ENCODE results near the gene TTI1. TPM values are rescaled to one million over a fixed set of nuclear protein-coding genes. Genes with fewer than 3 reads are reported as not detected.
"Not testable (repeated sequence)": the region's sequence is repeated elsewhere in the genome, so short reads cannot be mapped to it uniquely, and the experiment has no call there.

Gene TTI1
- polyA plus RNA-seq, 1 experiment: 15.1 TPM

DNA sequence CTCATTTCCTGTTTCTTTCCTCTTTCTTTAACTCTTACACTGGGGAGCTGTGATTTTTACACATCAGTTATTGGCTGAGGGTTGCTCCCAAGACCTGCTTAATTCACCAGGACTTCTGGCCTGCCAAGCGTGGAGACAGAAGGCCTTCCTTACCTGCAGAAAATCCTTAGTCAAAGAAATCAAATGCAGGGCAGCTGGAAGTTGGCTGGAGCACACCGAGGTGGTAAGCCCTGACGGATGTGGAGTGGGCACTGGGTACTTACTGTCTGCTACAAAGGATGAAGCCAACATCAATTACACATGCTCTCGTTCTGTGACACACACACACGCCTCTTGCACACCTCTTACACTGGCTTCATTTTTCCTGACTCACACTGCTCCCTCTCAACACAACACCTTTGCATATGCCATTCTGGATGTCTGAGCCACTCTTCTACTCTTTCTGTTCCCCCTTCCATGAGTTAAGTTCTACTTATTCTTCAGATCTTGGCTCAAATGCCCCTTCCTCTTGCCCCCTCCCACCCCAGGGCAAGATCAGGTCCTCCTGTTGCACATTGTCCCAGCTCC is 61.6 kb downstream of the TTI1 start:
- ChIA-PET CTCF (no interaction called here), POLR2A (no interaction called here)
- no peak overlapping the region for H3K4me3 ChIP-seq (ENCODE audit: low read depth, low read length)
- no peak for DNase-seq (ENCODE audit: low read depth, low spot score)
- H3K9me3 ChIP-seq (ENCODE audit: control insufficient read depth, insufficient read depth, low read length): no peaks in the 10 kb centered on the region
- H3K27ac ChIP-seq (ENCODE audit: low read depth, low read length): no peak overlapping the region
- peaks cover 9% of the 10 kb centered on the region for H3K27me3 ChIP-seq (ENCODE audit: control insufficient read depth, insufficient read depth, low read length)
- TF ChIP-seq CTCF (IDR thresholded peaks at IDR 0.05; ENCODE audit: low read depth, low read length): no peak

DNA sequence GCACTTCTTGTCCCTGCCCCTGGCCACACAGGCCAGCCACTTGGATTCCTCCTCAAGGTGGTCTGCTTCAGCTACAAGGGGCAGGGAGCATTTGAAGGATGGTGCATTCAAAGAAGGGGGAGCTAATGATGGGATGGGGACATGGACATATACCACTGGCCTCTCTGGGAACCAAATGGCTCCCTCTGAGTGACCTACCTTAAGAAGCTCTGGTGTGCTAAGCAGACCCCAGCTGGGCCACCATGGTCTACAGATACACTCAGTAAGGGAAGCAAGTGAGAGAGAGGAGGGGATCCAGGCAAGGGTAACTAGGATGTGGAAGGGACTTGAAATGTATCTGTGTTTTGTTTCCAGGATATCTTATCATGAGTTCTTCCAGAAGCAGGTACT is 62.4 kb downstream of the TTI1 start:
- H3K27ac ChIP-seq (ENCODE audit: low read depth, low read length): no peak overlapping the region
- CTCF ChIA-PET: no interaction called here
- POLR2A ChIA-PET: no interaction called here
- DNase-seq (ENCODE audit: low read depth, low spot score): no peak
- peaks cover 10% of the 10 kb centered on the region for H3K27me3 ChIP-seq (ENCODE audit: control insufficient read depth, insufficient read depth, low read length)
- no peak overlapping the region for H3K4me3 ChIP-seq (ENCODE audit: low read depth, low read length)
- no peak for TF ChIP-seq CTCF (IDR thresholded peaks at IDR 0.05; ENCODE audit: low read depth, low read length)
- no peaks in the 10 kb centered on the region for H3K9me3 ChIP-seq (ENCODE audit: control insufficient read depth, insufficient read depth, low read length)

DNA sequence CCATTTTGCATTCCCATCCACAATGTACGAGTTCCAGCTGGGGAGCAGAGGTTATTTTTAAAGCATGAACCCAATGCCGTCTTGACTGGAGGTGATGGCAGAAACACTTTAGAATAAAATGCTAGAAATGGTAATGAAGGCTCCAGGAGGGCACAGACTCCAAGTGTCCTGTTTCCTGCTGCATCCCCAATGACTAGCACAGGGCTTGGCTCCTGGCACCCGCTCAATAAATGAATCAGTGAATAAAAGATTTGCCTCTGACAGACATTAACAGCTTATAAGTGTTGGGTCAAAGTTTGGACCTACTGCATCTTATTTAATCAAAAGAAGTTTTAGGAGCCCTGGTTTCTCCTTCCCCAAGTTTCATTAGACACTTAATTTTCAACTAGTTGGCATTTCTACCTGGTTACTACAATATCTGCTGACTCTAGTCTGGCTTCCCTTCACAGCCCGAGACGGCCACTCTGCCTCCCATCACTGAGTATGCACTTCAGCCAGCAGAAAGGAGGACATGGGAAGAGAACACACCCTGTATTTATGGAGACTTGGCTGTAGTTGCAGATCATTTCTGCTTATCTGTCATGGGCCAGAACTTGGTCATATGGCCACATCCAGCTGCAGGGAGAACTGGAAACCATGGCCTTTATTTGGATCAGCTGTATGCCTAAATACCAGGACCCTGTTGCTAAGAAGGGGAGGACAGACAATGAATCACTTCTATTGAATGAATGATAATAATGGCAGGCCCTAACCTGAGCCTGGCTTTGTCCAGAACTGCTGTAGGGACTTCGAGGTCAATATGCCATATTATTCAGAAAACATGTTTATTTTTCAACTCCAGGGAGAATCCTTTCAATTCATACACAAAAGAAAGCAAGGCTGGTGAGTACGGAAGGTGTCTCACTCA is 63.1 kb downstream of the TTI1 start:
- no peak overlapping the region for H3K4me3 ChIP-seq (ENCODE audit: low read depth, low read length)
- peaks cover 10% of the 10 kb centered on the region for H3K27me3 ChIP-seq (ENCODE audit: control insufficient read depth, insufficient read depth, low read length)
- H3K27ac ChIP-seq (ENCODE audit: low read depth, low read length): no peak overlapping the region
- no peak for TF ChIP-seq CTCF (IDR thresholded peaks at IDR 0.05; ENCODE audit: low read depth, low read length)
- no peaks in the 10 kb centered on the region for H3K9me3 ChIP-seq (ENCODE audit: control insufficient read depth, insufficient read depth, low read length)
- ChIA-PET POLR2A (no interaction called here), CTCF (no interaction called here)
- DNase-seq (ENCODE audit: low read depth, low spot score): no peak

DNA sequence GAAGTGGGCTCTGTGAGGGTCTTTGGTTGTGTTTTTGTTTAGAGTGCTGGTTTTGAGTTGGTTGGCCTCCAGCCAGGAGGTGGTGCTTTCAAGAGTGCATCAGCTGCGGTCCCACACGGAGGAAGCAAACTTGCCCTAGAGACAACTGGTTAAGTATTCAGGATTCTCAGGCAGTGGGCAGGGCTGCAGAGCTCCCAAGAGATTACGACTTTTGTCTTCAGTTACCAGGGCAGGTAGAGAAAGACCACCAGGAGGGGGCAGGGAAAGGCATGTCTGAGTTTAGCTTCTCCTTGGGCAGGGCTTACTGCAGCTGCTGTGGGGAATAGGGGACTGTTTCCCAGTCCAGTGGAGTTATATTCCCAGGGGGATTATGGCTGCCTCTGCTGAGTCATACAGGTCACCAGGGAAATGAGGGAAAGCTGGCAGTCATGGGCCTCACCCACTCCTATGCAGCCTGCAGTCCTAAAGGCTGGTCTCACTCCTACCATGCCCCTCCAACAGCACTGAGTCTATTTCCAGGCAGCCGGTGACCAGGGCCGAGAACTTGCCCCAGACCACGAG is 64.3 kb downstream of the TTI1 start:
- ChIA-PET POLR2A (no interaction called here), CTCF (no interaction called here)
- Histone ChIP-seq H3K27me3 (ENCODE audit: control insufficient read depth, insufficient read depth, low read length) (peaks cover 13% of the 10 kb centered on the region), H3K4me3 (ENCODE audit: low read depth, low read length) (no peak overlapping the region), H3K27ac (ENCODE audit: low read depth, low read length) (no peak overlapping the region), H3K9me3 (ENCODE audit: control insufficient read depth, insufficient read depth, low read length) (no peaks in the 10 kb centered on the region)
- TF ChIP-seq CTCF (IDR thresholded peaks at IDR 0.05; ENCODE audit: low read depth, low read length): no peak
- no peak for DNase-seq (ENCODE audit: low read depth, low spot score)

- H3K9me3 ChIP-seq (ENCODE audit: control insufficient read depth, insufficient read depth, low read length); H3K27ac ChIP-seq (ENCODE audit: low read depth, low read length); H3K4me3 ChIP-seq (ENCODE audit: low read depth, low read length); POLR2A ChIA-PET; CTCF ChIA-PET; DNase-seq (ENCODE audit: low read depth, low spot score): not testable (repeated sequence)
- peaks cover 14% of the 10 kb centered on the region for H3K27me3 ChIP-seq (ENCODE audit: control insufficient read depth, insufficient read depth, low read length)
These were observed 69.8 kb downstream of the TTI1 start for GRCh38 chr20:37963483-37963882.

Data from AG04450 (cell line).